NOMO-1 treated with dmso at 0.1 percent for 144 hours (cell line): ENCODE results near the gene ARPP21.

Source experiments
- DNase-seq: peaks from one replicate; lab custom pipeline; 2025; ENCODE audit not compliant: unreplicated experiment; lab: John Stamatoyannopoulos, UW

Gene ARPP21

DNA sequence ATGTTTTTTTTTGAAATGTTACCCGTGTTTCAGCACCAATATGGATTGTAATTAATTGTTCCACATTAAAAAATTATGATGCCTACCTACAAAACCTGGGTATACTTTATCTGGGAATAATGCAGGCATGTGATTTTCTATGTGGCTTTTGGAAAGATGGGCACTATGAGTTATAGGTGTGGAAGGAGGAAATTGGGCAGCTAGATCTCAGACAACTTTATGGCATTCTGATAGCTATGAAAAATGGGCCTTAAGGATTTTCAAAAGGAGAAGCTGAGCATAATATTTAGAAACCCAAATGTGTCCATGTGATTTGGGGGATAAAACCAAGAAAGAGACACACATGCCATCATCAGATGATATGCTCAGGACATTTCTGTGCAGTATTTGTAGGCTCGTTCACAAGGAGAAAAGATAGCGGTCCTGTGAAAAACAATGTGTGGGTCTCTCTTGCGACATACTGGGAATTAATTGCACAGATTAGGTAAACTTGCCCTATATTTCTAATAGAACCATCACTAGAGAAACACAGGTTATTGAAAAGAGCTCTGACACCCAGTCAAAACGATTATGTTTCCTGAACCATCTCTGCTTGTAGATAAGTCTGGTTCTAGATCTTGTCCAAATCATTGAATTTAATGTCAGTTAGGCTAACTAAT lies 35.3 kb downstream of the ARPP21 start:
- DNase-seq = no peak

DNA sequence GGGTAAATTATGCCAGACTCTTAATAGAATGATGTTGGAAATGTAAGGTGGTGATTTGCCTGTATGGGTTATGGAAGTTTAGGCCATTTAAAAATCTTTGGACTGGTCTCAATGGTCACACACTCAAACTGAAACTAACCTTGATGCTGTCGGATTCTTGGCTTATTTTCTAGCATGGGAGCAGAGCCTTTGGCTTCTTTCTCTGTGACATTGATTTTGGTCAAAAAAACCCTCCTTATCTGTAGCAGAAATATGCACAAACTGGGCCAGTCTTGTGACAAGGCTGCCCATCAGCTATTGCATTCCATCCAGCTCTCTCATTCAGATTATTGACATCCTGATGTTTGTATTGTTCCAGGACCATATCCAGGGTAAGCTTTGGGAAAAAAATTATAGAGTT lies 35.9 kb downstream of the ARPP21 start:
- DNase-seq = no peak

DNA sequence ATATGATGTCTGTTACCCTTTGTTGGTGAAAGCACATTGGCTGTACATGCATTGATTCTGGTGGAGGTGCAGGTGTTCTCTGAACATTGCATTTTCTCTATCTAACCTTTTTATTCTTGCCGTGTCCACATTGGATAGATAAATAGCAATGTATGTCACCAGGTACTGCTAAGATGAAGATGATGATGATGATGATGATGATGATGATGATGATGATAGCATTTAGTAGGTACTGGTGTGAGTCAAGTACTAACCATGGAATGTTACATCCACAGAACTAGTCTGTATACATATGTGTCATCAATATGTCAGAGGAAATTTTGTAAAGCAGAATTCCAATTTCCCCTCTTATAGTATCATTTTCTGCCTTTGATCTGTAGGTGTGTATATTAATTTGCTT lies 36.3 kb downstream of the ARPP21 start:
- no peak for DNase-seq

DNA sequence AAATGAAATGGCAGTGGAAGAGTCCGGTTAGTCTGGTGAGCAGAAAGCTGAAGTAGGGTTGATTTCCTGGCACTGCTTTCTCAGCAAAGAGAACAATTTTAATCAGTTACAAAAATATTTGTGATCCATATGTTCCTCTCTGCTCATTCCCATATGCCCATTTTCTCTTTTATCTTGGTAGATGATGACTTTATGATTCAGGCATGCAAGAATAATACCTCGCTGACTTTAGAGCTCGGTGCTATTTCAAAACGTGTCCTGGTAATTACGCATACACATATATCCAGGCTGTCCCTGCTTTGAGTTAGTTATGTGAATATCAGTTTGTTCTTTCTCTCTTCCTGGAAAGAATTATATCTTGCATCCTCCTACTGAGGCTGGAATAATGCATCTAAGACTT lies 38.5 kb downstream of the ARPP21 start:
- DNase-seq = no peak

DNA sequence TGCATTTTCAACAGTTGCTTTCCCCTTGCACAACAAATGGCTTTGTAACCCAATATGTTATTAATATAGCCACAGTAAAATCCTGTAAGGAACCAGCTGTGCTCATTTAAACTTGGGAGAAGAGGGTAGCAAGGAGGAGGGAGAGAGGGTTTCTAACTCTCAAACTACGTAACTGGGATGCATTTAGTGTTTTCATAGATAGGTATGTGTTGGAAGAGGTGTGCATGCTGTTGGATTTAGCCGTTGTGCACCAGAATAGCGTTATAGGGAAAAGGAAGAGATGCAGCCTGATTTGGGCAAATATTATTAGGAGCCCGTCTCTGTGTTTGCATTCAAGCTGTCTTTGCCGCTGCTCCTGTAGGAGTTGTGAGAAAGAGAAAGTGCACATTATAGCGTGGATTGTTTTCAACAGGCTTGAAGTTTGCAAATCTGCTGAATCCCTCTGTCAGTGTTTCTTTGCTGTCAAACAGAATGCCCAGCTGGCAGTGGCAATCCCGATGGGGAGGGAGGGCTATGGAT lies 39.4 kb downstream of the ARPP21 start:
- DNase-seq = no peak

DNA sequence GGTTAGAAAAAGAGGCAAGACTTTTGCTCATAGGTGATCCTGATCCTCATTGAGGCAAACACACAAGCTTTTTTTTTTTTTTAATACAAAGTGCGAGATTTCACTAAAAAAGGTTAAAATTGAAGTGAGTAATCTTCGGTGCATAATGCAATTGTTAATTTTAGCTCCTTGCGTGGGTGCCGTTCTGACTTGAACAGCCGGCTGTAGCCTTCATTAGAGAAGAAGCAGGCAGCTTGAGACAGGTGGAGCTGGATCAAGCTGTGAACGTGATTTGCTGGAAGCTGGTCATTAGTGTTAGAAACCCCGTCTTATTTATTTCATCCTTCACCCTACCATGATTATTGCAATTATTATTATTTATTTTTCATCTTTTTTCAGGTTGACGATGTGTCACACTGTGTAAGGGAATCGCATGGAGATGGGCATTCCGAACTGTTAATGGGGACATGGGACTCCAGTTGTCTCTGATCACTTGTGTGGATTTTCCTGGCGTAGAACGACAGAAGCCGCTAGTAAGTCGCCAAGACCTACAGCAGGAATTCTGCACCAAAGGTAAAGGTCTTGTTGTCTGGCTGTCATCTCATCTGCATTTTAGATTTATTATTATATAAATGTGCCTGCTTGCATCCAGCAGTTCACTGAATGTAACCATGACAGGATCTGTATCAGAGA lies 40.2 kb downstream of the ARPP21 start:
- DNase-seq = no peak

DNA sequence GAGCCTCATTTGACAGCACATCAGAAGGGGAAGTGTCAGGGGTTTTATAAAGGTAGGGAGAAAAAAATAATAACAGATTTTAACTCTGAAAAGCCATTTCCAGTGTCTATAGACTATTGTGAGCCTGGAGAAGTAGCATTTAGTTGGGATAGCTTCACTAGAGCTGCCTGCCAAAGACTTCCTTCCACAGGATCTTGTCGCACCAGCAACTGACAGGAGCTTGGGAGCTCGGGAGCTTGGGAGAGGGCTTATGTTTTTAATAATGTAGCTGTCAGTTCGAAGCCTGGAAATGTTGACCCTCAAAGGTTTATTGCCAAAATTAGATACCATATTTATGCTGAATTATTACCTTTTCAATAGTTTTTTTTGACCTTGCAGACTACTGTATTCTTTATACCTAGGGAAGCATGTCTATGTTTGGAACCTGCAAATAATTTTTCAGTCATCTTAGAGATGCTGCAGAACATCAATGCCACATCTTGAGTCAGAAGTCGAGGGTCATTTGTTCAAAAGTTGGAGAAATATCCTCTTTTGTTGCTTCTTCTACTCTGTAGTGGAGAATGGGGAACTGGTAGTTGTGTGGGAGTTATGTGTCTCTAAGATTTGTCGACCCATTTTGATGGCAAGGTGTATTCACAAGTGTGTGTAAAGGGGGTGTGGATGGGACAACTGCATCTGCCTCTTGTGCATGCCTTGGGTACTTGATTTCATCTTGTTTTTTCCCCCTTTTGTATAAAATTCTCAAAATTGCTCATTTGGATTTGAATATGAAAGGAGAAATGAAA lies 41.7 kb downstream of the ARPP21 start:
- no peak for DNase-seq

DNA sequence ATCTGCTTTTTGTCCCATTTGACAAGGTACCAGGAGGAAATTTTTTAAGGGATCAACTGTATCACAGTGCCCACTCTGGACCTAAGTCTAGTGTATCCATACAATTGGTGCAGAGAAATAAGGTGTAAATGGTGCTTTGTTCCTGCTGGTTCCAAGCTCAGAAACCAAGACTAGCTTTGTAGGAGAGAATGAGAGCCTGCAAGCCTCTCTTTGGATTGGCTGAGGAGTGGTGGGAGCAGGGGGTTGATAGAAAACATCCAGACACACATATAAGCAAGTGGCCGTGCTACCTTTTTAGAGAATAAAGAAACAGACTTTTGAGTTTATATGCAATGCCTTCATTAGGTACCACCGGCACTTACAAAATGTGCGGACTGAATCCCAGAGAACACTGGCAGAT lies 45.8 kb downstream of the ARPP21 start:
- no peak for DNase-seq

DNA sequence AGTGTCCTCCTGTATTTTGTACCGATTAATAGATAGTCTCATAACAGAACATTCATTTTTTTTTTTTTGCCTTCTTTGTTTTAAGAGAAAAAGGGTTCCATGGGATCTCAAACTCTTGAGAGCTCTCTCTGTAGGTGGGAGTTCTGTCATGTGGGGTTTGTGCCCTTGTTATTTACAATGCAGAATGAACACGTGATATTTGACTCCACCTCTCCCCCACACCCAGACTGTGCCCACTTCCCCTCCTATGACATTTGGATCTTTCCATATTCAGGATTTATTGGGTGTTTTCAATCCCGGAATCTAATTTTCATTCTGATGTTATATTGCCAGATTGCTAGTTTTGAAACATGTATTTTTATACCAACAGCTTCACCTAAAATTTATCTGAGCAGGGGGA lies 49.5 kb downstream of the ARPP21 start:
- no peak for DNase-seq

DNA sequence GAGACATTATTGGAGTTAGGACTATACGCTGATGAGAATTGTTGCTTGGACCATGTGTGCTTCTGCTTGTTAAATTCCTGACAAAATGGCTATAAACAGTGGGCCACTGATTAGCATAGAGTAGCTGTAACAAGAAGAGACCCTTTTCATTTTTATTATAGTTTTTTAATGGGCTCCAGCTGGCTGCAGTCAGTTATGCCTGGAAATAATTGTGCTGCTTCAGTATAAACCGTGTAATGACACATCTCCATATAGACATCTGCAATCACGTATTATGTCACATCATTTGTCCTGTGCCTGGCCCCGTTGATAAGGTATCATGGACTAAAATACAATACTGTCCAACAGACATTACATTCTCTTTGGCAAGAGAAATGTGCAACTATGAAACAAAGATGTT lies 50.9 kb downstream of the ARPP21 start:
- no peak for DNase-seq

DNA sequence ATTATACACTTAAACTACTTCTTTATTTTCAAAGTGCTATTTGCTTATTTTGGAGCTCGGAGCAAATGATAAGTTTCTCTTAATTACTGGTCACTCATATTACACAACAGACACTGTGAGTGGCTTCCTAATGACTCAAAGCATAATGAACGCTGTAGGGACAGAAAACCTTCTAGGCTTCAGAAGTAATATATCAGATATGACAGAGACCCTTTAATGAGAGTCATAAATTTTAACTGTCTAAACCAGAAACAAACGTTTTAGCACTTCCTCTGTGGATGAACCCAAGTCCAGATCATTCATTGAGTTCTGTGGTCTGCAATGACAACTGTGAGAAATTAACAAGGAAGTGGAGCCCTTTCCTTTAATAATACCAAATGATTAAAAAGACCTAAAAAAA lies 66.6 kb downstream of the ARPP21 start:
- peak; percentile 87 for DNase-seq

DNA sequence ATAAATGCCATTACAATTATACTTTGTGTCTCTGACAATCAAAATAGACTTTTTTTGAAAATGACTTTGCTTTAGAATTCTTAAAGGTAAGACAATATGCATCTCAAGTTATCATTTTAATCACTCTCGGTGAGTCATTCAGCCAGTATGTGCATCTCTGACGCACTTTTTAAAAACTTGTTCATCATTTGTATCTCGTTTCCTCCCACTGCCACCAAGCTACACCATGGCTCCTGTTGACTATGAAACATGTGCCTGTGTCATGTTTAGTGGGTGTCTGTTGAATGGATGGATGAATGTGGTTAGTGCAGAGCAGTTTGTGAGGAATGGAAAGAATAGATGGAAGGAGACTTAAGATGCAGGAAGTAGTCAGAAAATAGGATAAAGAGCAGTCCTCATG lies 68.6 kb downstream of the ARPP21 start:
- no peak for DNase-seq

DNA sequence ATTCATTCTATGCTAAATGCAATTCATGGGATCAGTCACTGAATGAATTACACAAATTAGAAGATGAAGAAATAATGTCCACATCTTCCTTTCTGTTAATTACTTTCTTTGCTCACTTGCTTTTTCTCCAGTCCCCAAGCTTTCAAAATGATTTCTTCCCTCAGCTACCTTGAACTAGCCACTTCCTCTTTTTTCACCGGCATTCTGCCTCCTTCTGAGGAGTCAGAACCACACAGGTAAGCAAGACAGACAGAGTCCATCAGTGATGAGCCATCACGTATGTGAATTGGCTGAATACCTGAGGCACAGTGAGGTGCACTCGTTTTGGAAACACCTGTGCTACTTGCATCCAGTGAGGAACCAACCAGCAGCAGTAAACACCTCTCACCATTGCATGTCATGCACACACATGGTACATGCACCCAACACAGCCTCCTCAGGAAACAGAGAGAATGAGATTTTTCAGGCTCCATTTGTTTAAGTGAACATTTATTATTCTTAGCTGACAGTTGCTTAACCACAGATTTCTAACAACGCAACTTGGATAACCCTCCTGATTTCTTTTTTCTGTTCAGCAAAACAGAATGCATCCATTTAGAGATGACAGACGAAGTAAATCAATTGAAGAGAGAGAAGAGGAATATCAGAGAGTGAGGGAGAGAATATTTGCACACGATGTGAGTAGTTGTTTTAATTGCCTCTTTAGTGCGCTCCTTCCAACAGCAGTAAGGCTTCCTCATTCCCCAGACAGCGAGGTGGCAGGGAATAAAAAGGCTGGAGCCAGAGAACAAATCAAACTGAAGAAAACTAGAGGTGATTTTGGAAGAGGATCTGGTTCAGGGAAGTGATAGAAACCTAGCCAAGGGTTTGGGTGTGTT lies 69.3 kb downstream of the ARPP21 start:
- peak; percentile 40 for DNase-seq

DNA sequence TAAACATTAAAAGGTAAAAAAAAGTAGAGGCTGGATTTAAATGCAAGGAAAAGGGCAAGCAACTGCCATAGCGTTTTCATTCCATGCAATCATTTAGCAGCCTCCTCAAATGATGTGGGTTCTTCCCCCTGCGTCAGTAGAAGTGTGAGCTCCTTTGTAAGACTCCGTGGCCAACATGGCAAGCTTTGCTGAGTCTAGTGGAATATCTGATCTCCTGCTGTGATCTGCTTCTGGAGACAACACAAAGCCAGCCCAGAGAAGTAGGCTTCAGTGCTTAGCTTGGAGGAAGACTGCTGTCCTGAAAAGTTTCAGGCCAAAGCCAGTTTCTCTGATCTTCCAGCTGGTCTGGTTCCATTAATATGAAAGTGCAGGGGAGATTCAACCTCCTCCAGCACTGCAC lies 70.4 kb downstream of the ARPP21 start:
- no peak for DNase-seq

DNA sequence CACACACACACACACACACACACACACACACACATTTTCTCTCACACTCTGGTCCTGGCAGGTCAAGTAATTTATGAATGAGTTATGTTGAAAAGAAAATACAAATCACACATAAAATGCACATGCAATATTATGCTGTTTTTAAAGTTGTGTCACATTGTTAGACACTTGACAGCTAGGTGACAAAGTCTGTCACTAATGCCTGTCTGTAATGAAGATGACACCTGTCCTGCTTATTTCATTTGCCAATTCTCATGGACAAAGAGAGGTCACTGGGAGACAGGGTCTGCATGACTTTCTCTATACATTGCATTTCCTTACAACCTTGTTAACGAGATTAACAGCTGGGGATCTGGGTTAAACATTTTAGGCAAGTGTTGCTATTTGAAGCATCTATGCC lies 71.2 kb downstream of the ARPP21 start:
- DNase-seq = no peak

DNA sequence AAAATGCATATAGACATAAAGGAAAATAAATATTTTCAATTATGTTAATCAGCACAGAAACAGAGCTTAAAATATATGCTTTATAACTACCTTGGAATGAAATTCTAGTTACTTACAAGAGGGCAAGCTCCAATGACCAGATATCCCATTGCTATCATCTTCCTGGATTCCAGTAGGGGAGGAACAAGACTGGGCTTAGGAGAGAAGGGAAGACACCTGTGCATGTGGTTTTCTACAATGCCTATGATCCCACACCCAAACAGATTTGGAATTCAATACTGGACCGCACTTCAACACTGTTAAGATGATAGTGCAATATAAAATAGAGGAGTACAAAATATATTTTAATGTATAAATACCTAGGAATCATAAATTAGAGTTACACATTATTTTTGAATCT lies 79.6 kb downstream of the ARPP21 start:
- no peak for DNase-seq

DNA sequence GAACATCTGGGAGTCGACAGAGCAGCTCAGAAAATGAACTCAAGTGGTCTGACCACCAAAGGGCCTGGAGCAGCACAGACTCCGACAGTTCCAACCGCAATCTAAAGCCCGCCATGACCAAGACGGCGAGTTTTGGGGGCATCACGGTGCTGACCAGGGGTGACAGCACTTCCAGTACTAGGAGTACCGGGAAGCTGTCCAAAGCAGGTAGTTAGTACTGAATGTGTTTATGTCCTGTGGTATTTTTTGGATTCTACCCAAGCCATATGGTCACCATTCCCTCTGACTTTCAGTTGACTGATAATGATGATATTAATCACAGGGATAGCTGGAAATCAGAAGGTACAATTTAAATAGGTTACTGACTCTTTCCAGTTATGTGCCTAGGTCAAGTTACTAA lies 82.3 kb downstream of the ARPP21 start:
- DNase-seq = no peak

DNA sequence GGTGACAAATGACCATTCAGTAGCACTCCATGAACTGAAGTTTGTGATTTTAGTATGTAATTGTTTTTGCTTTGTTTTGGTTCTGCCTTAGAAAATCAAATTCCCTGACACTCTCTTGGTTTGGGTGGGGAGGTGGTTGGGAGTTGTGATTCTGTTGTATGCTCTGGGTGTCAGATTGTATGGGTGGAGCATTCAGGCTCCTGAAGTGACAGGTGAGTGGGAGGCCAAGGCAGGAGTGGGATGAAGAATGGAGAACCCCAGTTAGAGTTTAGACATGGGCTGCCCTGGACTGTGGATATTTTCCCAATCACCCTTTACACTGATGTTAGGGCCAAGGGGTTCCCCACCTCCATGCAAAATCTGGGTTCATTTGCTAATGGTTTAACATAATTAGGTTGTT lies 83.6 kb downstream of the ARPP21 start:
- no peak for DNase-seq

DNA sequence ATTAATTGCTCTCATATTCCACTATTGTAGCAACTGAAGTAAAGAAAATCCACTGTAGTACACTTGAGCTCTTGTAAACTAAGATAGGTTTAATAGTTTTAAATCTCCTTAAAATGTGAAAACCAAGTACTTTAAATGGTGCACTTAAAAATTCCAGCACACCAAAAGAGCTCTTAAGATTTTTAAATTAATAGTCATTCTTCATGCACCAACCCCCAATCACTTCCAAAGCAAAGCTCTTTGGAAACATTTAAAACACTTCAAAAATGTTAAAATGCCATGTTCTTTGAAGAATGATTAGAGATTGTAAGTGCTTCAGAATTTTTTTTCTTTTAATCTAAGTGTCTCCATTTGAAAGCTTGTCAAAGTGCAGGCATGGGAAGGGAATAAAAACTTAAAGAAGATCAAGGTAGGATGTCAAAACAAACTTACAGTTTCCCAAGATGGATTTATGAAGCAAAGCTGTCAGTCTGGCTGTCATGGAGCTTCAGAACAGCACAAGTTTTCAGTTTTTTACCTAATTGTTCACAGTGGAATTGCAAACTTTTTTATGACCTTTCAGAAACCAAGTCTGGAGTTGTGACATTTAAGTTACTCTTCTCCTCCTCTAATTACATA lies 84.3 kb downstream of the ARPP21 start:
- no peak for DNase-seq

DNA sequence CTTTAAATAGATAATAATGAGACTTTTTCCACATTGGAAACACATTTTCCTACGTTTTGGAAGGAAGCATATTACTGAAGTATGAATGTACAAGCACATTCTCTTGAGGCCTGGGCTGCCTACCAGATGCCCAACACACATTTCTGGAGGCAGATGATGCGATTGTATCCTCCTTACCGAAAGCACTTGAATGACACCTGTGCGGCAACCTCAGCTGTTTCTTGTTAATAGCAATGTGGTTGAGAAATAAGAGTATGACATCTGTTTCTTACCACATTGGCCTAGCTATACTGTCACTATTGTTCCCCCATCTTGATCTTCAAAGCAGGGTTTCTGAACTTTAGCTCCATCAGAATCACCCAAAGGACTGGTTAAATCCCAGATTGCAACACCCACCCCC lies 84.8 kb downstream of the ARPP21 start:
- DNase-seq = no peak

DNA sequence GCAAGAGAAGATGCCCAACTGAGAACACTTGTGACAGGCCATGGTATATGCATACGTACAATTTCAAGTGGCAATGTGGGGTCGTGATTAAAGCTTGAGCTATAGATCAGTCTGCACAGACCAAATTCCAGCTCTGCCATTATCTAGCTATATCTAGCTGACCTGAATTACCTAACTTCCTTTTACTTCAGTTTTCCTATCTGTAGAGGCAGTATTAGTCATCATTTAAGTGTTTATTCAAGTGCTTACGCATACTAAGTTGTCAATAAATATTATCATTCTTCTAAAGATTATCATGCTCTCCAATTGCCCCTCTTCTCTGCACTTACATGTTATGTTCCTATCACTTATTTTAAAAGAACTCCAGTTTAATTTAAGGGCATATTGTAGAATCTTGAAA lies 87.9 kb downstream of the ARPP21 start:
- DNase-seq = no peak
